ENCODE results near the gene GPR143.

GRCh38 chrX:9678215-9678965 lies 87.3 kb downstream of the GPR143 start:
- no peak for TF ChIP-seq POLR2A (IDR thresholded peaks at IDR 0.05)
- TF ChIP-seq CTCF (IDR thresholded peaks at IDR 0.05), result no peak
